GM18870 (cell line): Measurements from ENCODE around the gene HNRNPUL1.
A peak's percentile ranks its signal among the peaks of the same experiment; 100 is the strongest.

Experiments used
- ATAC-seq: cut with Tn5 transposase; IDR thresholded peaks from one replicate; pipeline ENCODE4 v1.9.1; 2021; ENCODE audit warnings: moderate library complexity; ENCODE audit not compliant: unreplicated experiment

HNRNPUL1 gene

DNA sequence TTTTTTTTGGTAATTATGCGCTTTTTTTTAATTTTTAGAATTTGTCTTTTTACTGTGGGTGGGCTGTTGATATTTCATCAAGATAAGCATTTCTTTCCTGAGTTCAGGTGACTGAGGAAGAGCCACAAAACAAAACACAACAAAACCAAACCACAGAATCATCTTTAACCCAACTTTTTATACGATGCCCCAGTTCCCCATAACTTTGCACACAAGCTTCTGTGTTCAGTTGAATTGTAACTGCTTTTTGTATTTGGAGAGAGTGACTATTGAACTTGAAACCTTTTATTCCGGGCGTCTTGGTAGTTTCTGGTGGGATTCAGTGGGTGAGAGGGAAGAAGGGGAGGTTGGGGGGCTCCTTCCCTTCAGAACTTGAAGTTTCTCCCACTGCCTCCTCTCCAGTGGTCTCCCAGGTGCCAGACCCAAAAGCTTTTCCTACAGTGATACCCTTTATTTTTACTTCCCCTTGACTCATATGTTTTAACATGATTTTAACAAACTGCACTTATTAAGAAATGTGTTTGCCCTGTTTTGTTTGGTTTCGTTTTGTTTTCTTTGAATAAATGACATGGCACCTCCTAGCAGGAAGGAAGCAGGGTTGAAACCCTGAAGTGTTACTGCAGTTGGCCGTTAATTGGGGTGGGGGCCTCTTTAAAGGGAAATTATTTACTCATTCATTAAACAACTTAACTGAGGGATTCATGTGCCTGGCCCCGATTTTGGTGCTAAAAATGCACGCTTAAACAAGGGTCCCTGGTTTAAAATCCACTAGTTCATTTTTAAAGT is 43.1 kb downstream of the HNRNPUL1 start:
- no peak for ATAC-seq

DNA sequence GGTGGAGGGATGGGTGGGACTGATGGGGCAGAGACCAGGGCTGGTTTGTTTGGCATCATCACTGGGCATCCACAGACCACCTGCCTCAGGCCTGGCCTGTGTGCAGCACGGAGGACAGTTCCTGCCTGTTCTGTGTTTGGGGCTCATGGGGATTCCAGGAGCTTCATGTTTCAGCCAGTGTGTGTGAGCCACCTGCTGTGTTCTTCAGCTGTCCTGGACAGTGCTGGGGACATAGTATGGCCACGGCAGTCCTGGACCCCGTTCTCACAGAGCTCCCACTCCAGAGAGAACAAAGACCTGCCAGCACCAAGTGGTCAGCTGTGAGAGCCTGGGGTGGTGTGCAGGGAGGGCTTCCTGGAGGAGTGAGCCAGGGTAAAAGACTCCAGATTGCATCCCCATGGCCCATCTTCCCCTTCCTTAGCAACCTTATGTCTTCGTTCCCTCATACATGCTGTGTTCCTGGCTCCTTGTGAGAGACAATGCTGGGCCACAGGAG is 43.8 kb downstream of the HNRNPUL1 start:
- ATAC-seq = no peak

DNA sequence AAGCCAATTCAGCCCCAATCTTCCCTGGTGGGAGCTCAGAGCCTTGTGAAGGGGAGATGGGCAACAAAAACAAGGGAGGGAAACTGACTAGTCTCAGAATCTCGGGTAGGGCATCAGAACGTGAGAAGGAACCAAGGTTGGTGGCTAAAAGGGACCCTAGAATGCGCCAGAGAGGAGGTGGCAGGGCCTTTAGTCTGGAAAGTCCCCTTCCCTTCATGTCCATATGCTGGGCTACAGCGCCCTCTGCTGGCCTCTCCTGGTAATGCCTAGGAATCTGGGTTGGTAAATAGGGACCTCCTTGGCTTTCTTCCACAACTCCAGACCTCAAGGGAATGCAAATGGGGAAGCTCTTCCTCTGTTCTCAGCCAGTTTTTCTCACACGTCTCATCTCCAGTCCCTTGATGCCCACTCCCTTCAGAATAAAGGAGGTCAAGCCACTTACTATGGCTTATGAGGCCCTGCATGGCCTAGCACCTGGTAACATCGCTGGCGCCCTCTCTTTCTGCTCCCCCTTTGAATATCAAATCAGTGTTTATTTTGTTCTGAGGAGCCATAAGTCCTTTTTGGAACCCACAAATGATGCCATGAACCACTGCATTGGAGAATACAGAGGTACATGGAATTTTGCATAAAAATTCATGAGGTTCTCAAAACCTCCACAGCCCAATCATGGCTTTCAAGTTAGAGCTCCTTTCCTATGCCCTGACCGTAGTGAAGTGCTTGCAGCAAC is 44.4 kb downstream of the HNRNPUL1 start:
- no peak for ATAC-seq

DNA sequence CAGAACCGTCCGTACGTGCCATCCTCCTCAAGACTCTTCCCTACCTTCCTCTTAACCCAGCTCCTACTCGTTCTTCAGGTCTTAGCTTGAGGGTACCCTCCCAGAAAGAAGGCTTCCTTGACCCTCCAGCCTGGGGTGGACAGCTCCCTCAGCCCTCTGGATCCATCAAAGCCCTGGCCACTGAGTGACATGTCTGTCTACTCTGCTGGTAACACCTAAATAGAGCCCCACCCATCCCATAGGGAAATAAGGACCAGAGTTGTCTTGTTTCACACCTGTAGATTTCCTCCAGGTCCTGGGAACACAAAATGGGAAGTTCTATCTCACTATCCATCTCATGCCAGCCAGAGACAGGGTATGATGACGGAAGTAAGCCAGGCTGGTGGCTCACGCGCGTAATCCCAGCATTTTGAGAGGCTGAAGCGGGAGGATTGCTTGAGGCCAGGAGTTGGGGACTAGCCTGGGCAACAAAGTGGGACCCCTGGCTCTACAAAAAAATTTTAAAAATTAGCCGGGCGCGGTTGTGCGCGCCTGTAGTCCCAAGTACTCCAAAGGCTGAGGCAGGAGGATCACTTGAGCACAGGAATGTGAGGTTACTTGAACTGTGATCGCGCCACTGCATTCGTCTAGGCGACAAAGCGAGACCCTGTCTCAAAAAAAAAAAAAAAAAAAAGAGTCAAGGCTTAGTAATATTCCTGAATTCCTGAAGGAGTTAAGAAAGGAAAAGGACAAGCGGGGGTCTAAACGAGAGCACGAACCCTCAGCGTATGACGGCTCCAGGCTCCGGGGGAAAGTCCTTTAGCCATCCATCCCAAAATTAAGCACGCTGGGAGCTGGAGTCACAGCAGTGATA is 45.2 kb downstream of the HNRNPUL1 start:
- ATAC-seq = no peak

DNA sequence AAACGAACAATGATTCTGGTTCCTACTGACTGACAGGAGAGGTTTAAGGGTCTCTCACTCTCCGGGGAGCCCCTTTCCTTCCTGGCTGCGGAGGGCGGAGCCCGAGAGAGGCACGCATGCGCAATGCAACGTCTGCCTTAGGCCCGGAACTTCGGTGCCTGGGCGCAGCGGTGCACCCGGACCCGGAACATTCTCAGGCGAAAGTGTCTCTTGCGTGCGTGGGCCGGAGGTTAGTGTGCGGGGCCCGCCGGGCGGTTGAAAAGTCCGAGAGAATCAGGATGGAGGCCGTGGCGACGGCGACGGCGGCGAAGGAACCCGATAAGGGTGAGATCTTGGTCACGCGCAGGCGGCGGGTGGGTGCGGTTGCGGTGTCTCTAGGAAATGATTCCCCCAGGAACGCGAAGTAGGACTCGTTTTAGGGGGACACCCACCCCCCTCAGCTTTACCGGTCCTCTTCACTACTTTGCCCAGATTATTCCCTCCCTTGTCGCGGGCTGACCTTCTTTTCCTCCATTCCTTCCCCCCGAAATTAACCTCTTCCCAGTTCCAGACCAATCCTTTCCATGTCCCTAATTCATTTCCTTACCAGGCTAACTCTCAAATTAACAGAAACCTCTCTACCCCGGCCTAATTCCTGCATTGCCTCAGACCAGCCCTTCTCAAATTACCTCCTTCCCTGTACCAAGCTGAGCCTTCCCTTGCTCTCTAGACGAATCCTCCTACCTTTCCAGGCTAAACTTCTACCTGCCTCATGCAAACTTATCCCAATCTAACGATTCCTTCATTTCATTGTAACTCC is 46.1 kb downstream of the HNRNPUL1 start, which contains the start of gene CCDC97:
Gene CCDC97 (plus strand): TSS at position 140 of the 799 bp plus-strand sequence. CDS start 139 bp downstream, at position 279.
- ATAC-seq = peak; percentile 58

DNA sequence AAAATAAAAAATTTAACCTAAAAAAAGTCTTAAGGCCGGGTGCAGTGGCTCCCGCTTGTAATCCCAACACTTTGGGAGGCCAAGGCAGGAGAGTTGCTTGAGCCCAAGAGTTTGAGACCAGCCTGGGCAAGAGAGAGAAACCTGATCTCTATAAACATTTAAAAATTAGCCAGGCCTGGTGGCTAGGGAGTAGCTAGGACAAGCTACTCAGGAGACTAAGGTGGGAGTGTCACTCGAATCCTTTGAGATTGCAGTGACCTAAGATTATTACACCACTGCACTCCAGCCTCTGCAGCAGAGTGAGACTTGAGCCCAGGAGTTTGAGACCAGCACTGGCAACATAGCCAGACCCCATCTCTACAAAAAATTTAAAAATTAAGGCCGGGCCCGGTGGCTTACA is 46.9 kb downstream of the HNRNPUL1 start:
- ATAC-seq = no peak

DNA sequence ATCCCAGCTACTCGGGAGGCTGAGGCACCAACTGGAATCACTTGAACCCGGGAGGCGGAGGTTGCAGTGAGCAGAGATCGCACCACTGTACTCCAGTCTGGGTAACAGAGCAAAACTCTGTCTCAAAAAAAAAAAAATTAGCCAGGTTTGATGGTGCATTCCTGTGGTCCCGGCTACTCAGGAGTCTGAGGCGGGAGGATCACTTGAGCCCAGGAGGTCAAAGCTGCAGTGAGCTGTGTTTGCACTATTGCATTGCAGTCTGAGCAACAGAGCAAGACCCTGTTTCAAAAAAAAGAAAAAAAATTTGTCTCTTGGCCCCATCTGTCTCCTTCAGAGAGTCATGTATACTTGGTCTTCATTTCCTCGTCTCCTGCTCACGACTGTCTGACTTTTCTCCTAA is 47.4 kb downstream of the HNRNPUL1 start:
- ATAC-seq = no peak

DNA sequence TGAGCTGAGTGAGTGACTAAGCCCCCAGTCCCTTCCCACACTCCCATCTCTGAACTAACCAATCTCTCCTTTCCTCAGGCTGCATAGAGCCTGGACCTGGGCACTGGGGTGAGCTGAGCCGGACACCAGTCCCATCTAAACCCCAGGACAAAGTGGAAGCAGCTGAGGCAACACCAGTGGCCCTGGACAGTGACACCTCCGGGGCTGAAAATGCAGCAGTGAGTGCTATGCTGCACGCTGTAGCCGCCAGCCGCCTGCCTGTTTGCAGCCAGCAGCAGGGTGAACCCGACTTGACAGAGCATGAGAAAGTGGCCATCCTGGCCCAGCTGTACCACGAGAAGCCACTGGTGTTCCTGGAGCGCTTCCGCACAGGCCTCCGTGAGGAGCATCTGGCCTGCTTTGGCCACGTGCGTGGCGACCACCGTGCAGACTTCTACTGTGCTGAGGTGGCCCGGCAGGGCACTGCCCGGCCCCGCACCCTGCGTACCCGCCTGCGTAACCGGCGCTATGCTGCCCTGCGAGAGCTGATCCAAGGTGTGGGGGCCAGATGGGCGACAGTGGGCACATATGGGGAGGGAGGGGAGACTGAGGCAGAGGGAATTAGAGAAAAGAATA is 52.2 kb downstream of the HNRNPUL1 start:
- ATAC-seq = no peak

DNA sequence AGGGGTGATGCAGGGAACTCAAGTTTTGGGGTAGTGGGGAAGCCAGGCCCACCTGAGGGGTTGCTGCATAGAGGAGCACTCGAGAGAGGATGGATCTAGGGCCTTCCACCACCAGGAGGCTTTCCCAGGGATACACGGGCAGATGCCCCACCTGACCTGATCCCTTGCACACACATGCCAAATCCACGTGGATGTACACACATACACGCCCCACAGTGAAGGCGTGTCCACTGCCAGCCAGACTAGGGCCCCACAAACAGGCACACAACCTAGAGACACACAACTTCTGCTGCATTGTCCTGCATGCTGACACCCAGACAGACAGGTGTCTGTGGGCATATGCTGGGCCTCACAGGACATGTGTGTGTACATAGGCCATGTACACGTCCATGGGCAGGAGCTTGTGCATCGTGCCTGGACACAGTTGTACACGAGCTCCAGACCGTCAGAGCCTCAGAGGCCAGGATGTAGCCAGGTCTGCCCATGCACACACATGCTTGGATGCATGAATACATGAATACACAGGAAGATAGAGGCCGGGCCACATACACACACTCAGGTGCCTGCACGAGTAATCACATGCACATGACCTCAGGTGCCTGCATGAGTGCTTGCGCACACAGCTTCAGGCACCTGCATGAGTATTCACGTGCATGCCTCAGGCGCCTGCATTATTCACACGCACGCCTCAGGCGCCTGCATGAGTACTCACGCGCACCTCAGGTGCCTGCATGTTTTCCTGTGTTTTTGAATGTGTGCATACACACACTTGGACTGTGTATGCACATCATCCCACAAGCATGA is 54.7 kb downstream of the HNRNPUL1 start:
- no peak for ATAC-seq

DNA sequence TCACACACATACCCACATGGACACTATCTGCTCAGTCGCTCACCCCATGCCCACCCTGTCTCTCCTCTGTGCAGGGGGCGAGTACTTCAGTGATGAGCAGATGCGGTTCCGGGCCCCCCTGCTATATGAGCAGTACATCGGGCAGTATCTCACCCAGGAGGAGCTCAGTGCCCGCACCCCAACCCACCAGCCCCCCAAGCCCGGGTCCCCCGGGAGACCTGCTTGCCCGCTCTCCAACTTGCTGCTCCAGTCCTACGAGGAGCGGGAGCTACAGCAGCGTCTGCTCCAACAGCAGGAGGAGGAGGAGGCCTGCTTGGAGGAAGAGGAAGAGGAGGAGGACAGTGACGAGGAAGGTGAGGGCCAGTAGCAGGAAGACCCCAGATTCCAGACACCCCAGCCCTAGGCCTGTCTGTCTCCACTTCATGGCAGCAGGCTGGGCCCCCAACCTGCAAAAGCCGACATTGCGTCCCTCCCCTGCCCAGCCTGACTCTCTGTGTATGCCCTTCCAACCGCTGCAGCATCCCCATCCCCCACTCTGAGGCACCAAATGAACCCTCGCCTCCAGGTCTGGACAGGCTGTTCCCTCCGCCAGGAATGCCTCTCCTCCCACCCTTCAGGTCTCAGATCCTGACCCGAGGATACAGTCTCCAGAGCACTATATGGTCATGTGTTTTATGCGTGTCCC is 55.5 kb downstream of the HNRNPUL1 start:
- no peak for ATAC-seq

DNA sequence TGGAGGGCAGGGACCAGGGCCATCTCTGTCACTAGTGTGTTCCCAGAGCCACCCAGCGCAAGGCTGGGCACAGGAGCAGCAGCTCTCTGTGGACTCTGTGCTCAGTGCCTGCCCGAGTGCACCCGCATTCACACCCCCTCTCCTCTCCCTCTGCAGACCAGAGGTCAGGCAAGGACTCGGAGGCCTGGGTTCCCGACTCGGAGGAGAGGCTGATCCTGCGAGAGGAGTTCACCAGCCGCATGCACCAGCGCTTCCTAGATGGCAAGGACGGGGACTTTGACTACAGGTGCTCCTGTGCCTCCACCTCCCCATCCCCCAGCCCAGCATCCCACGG is 56.0 kb downstream of the HNRNPUL1 start:
- no peak for ATAC-seq

DNA sequence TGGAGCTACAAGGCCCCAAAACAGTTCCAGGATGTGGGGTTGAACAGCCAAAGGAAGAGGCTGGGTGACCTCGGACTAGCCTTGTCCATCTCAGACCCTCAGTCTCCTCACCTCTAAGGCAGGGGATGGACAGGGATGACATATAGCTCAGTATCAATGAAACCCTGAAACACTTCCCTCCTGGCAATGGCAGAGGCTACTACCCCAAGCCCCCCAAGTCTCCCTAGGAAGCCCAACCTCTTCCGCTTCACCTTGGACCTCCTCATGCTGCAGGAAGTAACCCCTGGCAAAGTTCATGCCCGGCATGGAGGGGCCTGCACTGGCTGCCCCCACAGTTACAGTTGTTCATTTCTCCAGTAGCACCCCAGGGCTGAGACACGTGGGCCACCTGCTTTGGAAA is 56.4 kb downstream of the HNRNPUL1 start:
- ATAC-seq = no peak

DNA sequence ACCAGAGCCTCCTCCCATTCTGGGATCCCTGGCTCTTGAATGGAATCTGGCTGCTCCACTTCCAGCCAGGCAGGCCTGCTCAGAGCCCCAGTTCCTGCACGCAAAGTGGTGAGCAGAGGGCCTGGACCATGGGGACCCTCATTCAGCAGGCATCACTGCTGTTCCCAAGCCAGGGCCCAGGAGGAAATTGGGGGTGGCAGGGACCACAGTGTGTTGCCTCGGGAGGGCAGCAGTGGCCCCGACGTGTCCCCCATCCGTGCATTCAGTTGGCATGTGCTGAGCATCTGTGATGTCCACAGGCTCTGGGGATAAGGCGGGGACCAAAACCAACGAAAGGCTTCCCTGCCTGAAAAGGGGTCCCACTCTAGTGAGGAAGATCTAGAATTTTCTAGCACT is 57.0 kb downstream of the HNRNPUL1 start:
- ATAC-seq = no peak

DNA sequence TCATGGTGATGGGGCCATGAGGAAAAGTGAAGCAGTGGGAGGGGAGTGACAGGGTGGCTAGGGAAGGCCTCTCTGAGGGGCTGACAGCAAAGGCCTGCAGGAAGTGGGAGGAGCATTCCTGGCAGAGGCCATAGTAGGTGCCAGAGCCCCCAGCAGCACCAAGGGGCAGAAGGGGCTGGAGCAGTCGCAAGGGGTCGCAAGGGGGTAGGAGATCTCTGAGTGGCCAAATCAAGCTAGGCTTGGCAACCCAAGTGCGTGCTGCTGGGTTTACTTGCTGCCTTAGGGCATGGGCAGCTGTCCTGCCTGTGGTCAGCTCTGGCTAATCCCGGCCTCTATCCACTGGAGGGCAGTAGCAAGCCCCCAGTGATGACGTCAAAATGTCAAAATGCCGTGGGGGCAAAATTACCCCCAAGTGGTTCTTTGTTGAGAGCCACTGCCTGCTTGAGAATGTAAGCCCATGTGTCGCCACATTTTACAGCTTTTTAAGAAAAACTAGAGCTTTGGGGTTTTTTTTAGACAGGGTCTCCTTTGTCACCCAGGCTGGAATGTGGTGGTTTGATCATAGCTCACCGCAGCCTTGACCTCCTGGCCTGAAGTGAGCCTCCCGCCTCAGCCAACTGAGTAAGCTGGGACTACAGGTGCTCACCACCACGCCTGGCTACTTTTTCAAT is 57.6 kb downstream of the HNRNPUL1 start:
- ATAC-seq = no peak

DNA sequence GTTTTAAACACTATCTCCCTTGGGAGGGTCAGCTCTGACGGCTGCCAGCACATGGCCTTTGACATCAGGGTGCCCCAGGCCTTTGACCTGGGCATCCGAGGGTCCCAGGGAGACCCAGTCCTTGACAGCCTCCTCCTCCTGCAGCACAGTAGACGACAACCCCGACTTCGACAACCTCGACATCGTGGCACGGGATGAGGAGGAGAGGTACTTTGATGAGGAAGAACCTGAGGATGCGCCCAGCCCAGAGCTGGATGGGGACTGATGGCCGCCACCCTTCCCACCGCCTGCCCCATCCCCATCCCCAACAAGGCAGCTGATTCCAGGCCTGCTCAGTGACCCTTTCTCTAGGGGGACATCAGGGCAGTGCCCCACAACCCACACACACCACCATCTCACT is 58.3 kb downstream of the HNRNPUL1 start:
- no peak for ATAC-seq

DNA sequence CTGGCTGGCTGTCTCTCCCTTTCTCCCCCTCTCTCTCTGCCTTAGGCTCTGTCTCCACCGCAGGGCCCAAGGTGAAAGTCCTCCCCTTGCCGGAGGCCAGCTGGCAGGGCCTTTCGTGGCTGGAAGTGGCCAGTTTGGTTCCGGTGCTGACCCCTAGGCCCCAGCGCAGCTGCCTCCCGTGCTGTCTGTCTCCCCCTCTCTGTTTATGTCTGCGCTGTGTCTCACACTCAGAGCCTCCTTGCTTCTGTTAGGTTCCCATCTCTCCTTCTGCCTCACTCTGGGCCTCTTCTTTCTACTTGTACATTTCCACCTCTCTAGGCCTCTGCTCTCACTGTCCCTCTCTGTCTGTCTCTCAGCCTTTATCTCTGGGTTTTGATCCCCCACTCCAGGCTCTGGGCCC is 58.9 kb downstream of the HNRNPUL1 start:
- no peak for ATAC-seq

DNA sequence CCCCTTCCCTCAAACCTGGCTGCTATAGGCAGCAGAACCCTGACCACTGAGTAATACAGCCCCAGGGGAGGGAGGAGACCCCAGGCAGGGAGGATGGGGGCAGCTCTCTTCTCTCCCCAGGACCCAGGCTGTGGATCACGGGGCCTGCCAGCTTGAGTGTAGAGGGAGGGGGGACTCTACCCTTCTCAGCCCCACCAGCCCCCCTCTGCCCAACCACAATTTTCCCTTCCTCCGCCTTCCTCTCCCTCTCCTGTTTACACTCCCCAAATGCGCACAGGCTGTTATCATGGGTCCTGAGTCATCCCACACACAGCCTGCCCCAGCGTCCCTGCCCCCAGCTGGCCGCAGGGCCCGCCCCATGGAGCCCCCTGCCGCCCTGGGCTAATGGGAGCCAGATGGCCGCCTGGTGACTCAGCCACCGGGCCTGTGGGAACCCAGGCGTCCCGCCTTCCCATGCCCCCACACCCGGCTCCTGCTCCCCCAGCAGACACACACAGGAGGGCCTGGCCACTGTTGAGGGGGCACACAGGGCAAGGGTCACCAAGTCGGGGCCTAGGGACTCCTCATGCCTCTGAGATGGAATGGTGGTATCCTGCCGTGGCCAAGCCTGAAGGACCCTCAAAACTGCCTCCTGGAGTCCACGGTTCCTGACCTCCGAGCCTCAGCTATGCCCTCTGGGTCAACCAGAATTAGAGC is 59.4 kb downstream of the HNRNPUL1 start:
- no peak for ATAC-seq
